Suprapubic skin (tissue), 4 donors: ENCODE data around the gene PLCB1. TPM values are rescaled to one million over a fixed set of nuclear protein-coding genes. Genes with fewer than 3 reads are reported as not detected.

ENCODE experiments used
- DNase-seq, 2 donors: peaks; one replicate each; pipeline ENCODE4 v3.0.0-alpha.2; 2019; ENCODE audit warnings: low spot score in 2 of 2
- H3K27ac ChIP-seq: fragments of 200-600 bp; sonication (generic); one replicate; pipeline ENCODE4 v1.5.1; 2019
- H3K27me3 ChIP-seq: fragments of 200-600 bp; sonication (generic); one replicate; pipeline ENCODE4 v1.5.1; 2019
- H3K36me3 ChIP-seq: fragments of 200-600 bp; sonication (generic); one replicate; pipeline ENCODE4 v1.5.1; 2019
- H3K4me1 ChIP-seq: fragments of 200-600 bp; sonication (generic); one replicate; pipeline ENCODE4 v1.5.1; 2019
- H3K4me3 ChIP-seq: fragments of 200-600 bp; sonication (generic); one replicate; pipeline ENCODE4 v1.5.1; 2019; ENCODE audit warnings: mild to moderate bottlenecking
- H3K9me3 ChIP-seq: fragments of 200-600 bp; sonication (generic); one replicate; pipeline ENCODE4 v1.5.1; 2019
- EP300 ChIP-seq: sonication (generic); formaldehyde crosslinking; IDR thresholded peaks from one replicate; pipeline ENCODE4 v1.6.1; 2017; ENCODE audit warnings: antibody characterized with exemption
- POLR2A ChIP-seq, 2 donors: fragments of 450-650 bp; IDR thresholded peaks; one replicate each; pipeline ENCODE4 v1.6.1; 2017; ENCODE audit warnings: antibody characterized with exemption in 2 of 2, mild to moderate bottlenecking in 2 of 2, moderate library complexity in 2 of 2
- POLR2AphosphoS5 ChIP-seq, 3 donors: sonication (generic); formaldehyde crosslinking; IDR thresholded peaks; one replicate each; pipeline ENCODE4 v1.6.1; 2017; ENCODE audit warnings: antibody characterized with exemption in 3 of 3
- WGBS: methylation state at CpG from one replicate; pipeline ENCODE4 v1.1.5; 2018; 5-methylcytosine and 5-hydroxymethylcytosine counted together
- total RNA-seq, 4 donors: library from RNA; depleted of rRNA; stranded (reverse); fragments of >200 nt; gene quantifications; one replicate each; pipeline ENCODE4 v1.1.0, GENCODE V29; 2016
- TF ChIP-seq, protein P1 (sequence below), 2 donors: fragments of 200-600 bp in 1 of 2; fragments of 450-650 bp in 1 of 2; sonication (generic) in 1 of 2; IDR thresholded peaks; one replicate each; pipeline ENCODE4 v1.5.1; 2016 to 2019; ENCODE audit warnings: antibody characterized with exemption in 2 of 2, mild to moderate bottlenecking in 1 of 2, moderate library complexity in 1 of 2

PLCB1 gene
- total RNA-seq, 4 donors from 2014 or later, result 3.9 to 15.6 (median 6.7) TPM

DNA sequence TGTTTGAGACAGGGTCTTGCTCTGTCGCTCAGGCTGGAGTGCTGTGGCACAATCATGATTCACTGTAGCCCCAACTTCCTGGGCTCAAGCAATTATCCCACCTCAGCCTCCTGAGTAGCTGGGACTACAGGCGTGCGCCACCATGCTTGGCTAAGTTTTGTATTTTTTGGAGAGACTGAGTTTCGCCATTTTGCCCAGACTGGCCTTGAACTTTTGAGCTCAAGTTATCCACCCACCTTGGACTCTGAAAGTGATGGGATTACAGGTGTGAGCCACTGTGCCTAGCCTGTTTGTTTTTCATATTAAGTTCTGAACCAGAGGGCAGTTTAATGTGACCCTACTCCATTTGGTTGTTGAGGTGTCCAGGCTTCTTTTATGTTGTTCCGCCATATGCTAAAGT lies 194.8 kb downstream of the PLCB1 start:
- no peak overlapping the region for H3K4me3 ChIP-seq
- no peak for DNase-seq
- no peaks in the 10 kb centered on the region for H3K27me3 ChIP-seq
- H3K9me3 ChIP-seq, result no peaks in the 10 kb centered on the region
- no peaks in the 10 kb centered on the region for H3K4me1 ChIP-seq
- no peaks in the 10 kb centered on the region for H3K36me3 ChIP-seq
- 88% methylated on average over 5 of the region's 5 CpGs for WGBS
- no peak overlapping the region for H3K27ac ChIP-seq
- no peak for TF ChIP-seq POLR2AphosphoS5 (IDR thresholded peaks at IDR 0.05)
- TF ChIP-seq EP300, result no peak
- TF ChIP-seq POLR2A (IDR thresholded peaks at IDR 0.05), result no peak

DNA sequence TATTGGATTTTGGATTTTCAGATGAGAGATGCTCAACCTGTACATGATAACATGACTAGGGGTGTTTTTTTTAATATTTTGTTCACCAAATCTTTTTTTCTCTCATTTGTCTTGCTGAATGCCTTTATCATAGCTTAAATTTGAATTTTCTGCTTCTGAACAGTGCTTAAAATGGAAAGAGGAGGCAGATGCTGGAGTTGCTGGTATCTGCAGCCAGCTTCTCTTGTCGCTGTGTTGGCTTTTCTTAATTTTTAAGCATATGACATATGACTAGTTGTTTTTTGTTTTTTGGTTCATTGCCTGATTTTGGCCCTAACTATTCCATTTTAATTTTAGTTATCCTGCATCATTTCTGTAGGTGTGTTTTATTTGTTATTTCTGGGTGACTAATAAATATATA lies 196.1 kb downstream of the PLCB1 start:
- Histone ChIP-seq H3K9me3 (no peaks in the 10 kb centered on the region), H3K4me3 (no peak overlapping the region), H3K27ac (no peak overlapping the region), H3K4me1 (no peaks in the 10 kb centered on the region), H3K36me3 (no peaks in the 10 kb centered on the region), H3K27me3 (no peaks in the 10 kb centered on the region)
- 100% methylated on average over 1 of the region's 1 CpG for WGBS
- no peak for DNase-seq
- TF ChIP-seq POLR2A (IDR thresholded peaks at IDR 0.05) (no peak), POLR2AphosphoS5 (IDR thresholded peaks at IDR 0.05) (no peak), EP300 (no peak)
- TF ChIP-seq, protein P1, sequence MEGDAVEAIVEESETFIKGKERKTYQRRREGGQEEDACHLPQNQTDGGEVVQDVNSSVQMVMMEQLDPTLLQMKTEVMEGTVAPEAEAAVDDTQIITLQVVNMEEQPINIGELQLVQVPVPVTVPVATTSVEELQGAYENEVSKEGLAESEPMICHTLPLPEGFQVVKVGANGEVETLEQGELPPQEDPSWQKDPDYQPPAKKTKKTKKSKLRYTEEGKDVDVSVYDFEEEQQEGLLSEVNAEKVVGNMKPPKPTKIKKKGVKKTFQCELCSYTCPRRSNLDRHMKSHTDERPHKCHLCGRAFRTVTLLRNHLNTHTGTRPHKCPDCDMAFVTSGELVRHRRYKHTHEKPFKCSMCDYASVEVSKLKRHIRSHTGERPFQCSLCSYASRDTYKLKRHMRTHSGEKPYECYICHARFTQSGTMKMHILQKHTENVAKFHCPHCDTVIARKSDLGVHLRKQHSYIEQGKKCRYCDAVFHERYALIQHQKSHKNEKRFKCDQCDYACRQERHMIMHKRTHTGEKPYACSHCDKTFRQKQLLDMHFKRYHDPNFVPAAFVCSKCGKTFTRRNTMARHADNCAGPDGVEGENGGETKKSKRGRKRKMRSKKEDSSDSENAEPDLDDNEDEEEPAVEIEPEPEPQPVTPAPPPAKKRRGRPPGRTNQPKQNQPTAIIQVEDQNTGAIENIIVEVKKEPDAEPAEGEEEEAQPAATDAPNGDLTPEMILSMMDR (IDR thresholded peaks at IDR 0.05), result no peak

GRCh38 chr20:8330319-8330784 lies 198.3 kb downstream of the PLCB1 start:
- Histone ChIP-seq H3K4me3 (no peak overlapping the region), H3K4me1 (no peaks in the 10 kb centered on the region), H3K36me3 (no peaks in the 10 kb centered on the region), H3K9me3 (no peaks in the 10 kb centered on the region), H3K27ac (no peak overlapping the region), H3K27me3 (no peaks in the 10 kb centered on the region)
- DNase-seq, result no peak
- WGBS, result 81% methylated on average over 3 of the region's 3 CpGs
- TF ChIP-seq POLR2A (IDR thresholded peaks at IDR 0.05) (no peak), EP300 (no peak), POLR2AphosphoS5 (IDR thresholded peaks at IDR 0.05) (no peak)
- TF ChIP-seq, protein P1 (IDR thresholded peaks at IDR 0.05), result no peak

DNA sequence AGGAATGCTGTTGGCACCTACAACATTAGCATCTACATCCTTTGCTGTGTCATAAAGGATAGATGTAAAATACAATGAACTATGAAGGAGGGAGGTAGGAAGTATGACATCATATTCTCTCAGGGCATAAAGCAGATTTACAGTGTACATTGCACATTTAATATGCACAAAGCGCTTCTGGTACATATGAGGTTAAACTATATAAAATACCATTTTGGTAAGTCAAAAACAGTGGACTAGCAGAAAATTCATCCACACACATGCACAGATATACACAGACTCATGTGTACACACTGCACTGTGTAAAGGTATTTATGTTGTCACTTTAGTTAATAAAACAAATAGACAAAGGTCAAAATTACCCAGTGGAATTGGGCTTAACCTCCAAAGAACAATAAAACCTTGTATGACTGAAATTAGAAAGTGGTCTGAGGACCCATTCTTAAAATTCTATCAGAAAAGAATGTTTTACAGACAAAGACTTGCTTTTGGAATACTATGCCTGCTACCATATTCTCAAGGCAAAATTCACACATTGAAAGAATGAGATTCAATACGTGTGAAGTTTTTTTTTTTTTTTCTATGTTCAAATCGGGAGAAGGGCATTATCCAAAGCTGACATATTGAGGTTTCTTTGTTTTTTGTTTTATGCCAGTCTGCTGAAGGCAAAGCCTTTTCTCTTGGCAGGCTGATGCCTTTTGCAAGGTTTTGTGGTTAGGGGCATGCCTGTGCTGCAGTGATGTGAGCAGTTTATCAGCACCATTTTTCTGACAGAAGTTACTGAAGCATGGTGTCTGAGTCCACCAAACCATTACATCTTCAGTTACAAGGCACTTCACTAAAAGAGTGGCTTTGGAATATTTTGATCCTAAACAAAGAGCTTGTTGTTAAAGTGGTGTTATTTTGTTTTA lies 199.0 kb downstream of the PLCB1 start:
- H3K27me3 ChIP-seq, result no peaks in the 10 kb centered on the region
- H3K4me1 ChIP-seq, result no peaks in the 10 kb centered on the region
- no peak overlapping the region for H3K27ac ChIP-seq
- TF ChIP-seq POLR2AphosphoS5 (IDR thresholded peaks at IDR 0.05), result no peak
- 52% methylated on average over 3 of the region's 3 CpGs for WGBS
- H3K4me3 ChIP-seq, result no peak overlapping the region
- no peaks in the 10 kb centered on the region for H3K9me3 ChIP-seq
- no peaks in the 10 kb centered on the region for H3K36me3 ChIP-seq
- DNase-seq, result no peak

- H3K9me3 ChIP-seq, result no peaks in the 10 kb centered on the region
- no peaks in the 10 kb centered on the region for H3K4me1 ChIP-seq
- no peak overlapping the region for H3K27ac ChIP-seq
- WGBS, result 55% methylated on average over 6 of the region's 6 CpGs
- no peaks in the 10 kb centered on the region for H3K36me3 ChIP-seq
- TF ChIP-seq, protein P1 (IDR thresholded peaks at IDR 0.05), result no peak
- no peak for TF ChIP-seq POLR2AphosphoS5 (IDR thresholded peaks at IDR 0.05)
- no peak for TF ChIP-seq EP300
- TF ChIP-seq POLR2A (IDR thresholded peaks at IDR 0.05), result no peak
- H3K4me3 ChIP-seq, result no peak overlapping the region
- no peaks in the 10 kb centered on the region for H3K27me3 ChIP-seq
- no peak for DNase-seq
Measured at GRCh38 chr20:8331740-8332412, 199.8 kb downstream of the PLCB1 start.

DNA sequence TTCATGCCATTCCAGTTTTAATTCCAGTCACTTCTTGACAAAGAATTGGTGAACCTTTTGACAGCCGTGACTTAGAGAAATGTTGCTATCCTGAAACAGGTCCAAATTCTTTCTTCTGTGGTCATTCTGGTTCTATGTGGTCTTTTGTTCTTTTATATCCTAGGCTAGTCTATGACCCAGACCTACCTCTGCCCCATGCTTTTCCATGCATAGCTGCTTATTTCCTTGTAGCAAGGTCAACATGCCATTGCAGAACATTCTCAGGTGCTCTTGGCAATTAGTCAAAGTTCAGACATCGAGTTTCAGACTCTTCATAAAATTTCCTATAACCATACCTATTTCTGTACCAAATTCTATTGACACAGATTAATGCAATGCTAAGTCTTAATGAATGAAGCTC lies 202.6 kb downstream of the PLCB1 start:
- DNase-seq, result no peak
- Histone ChIP-seq H3K9me3 (no peaks in the 10 kb centered on the region), H3K4me1 (no peaks in the 10 kb centered on the region), H3K27me3 (no peaks in the 10 kb centered on the region), H3K4me3 (no peak overlapping the region), H3K36me3 (no peaks in the 10 kb centered on the region), H3K27ac (no peak overlapping the region)
- TF ChIP-seq POLR2AphosphoS5 (IDR thresholded peaks at IDR 0.05), result no peak
- TF ChIP-seq, protein P1 (IDR thresholded peaks at IDR 0.05), result no peak
- no peak for TF ChIP-seq EP300
- TF ChIP-seq POLR2A (IDR thresholded peaks at IDR 0.05), result no peak
- 78% methylated on average over 2 of the region's 2 CpGs for WGBS
